HL-60 (cell line): ENCODE data around the gene AIFM1.

ENCODE experiments used
- DNase-seq, 2 experiments: peaks; one replicate each; pipeline ENCODE4 v3.0.0-alpha.2; 2010 to 2020; ENCODE audit warnings: low read depth in 1 of 2, low spot score in 1 of 2
- H3K27ac ChIP-seq: fragments of 250-450 bp; sonication (Bioruptor Pico); replicated peaks from 2 replicates; pipeline ENCODE4 v1.5.1; 2020; ENCODE audit warnings: mild to moderate bottlenecking, moderate library complexity
- H3K27me3 ChIP-seq: fragments of 250-450 bp; sonication (Bioruptor Pico); 2 replicates; pipeline ENCODE4 v1.5.1; 2021; ENCODE audit warnings: mild to moderate bottlenecking, moderate library complexity; ENCODE audit not compliant: insufficient read depth, poor library complexity, severe bottlenecking
- H3K4me3 ChIP-seq: replicated peaks from 2 replicates; pipeline ENCODE4 v1.5.1; 2011; ENCODE audit warnings: mild to moderate bottlenecking, control low read depth, low read length; ENCODE audit not compliant: insufficient read depth
- GABPA ChIP-seq: IDR thresholded peaks from 2 replicates; pipeline ENCODE4 v1.6.1; 2012; ENCODE audit warnings: low read depth
- POLR2AphosphoS5 ChIP-seq: IDR thresholded peaks from 2 replicates; pipeline ENCODE4 v1.6.1; 2012; ENCODE audit warnings: low read depth
- SPI1 ChIP-seq: IDR thresholded peaks from 2 replicates; pipeline ENCODE4 v1.6.1; 2012; ENCODE audit warnings: low read depth, mild to moderate bottlenecking, borderline replicate concordance
- TF ChIP-seq, protein P1 (sequence below): IDR thresholded peaks from 2 replicates; pipeline ENCODE4 v1.6.1; 2012; ENCODE audit warnings: low read depth; ENCODE audit not compliant: insufficient replicate concordance
- TF ChIP-seq, protein P2 (sequence below): IDR thresholded peaks from one replicate; pipeline ENCODE4 v1.5.1; 2011; ENCODE audit warnings: low read length, control low read depth, inconsistent platforms; ENCODE audit not compliant: insufficient read depth

The AIFM1 gene

DNA sequence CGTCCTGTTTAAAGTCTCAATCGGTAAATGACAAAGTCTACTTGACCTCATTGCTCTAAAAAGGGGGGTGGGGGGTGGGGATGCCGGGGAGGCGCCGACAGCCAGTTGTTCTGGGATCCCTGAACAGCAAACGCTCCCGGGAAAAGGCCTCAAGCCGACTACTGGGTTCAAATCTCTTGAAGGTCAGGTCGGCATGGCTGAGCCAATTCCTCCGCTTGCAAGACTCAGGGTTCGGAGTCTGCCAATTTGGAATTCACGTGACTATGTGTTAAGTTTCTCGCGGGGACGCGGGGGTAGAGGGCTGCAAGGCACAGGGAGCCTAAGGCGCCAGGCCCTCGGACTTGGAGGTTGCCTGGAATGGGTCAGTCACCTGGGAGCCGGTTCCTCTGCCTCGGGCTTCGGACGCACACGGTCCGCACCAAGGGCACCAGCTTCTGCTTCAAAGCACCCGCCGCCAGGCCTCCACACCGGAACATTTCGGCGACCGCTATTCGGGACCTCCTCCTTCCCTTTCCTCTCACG lies 399 bp downstream of the AIFM1 start:
- H3K27ac ChIP-seq: peak overlapping the region; percentile 84
- no peak; the same call in 1 of the 2 replicates for TF ChIP-seq SPI1
- TF ChIP-seq POLR2AphosphoS5: peak; percentile 55; the same call in 1 of the 2 replicates
- DNase-seq: no peak
- no peaks in the 10 kb centered on the region for H3K27me3 ChIP-seq
- H3K4me3 ChIP-seq: peak overlapping the region; percentile 60

DNA sequence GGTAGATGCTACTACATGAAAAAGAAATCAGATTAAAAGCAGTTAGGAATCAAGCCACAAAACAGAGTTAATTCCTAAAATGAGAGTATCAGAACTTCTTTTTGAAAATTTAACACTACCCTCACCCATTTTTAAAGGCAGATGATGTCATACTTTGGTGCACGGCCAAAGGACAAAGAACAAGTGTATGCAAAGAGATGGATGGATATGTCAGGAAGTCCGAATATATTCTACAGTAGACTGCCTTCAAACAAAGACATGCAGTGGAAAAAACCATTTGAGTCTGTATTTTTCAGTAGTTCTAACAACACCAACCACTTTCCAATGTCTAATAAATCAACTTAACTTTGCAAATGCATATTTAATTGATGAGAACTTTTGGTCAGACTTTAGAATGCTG lies 2.2 kb downstream of the AIFM1 start:
- no peak for DNase-seq
- Histone ChIP-seq H3K4me3 (no peak overlapping the region), H3K27ac (no peak overlapping the region), H3K27me3 (no peaks in the 10 kb centered on the region)
- TF ChIP-seq POLR2AphosphoS5: no peak
- TF ChIP-seq, protein P1, sequence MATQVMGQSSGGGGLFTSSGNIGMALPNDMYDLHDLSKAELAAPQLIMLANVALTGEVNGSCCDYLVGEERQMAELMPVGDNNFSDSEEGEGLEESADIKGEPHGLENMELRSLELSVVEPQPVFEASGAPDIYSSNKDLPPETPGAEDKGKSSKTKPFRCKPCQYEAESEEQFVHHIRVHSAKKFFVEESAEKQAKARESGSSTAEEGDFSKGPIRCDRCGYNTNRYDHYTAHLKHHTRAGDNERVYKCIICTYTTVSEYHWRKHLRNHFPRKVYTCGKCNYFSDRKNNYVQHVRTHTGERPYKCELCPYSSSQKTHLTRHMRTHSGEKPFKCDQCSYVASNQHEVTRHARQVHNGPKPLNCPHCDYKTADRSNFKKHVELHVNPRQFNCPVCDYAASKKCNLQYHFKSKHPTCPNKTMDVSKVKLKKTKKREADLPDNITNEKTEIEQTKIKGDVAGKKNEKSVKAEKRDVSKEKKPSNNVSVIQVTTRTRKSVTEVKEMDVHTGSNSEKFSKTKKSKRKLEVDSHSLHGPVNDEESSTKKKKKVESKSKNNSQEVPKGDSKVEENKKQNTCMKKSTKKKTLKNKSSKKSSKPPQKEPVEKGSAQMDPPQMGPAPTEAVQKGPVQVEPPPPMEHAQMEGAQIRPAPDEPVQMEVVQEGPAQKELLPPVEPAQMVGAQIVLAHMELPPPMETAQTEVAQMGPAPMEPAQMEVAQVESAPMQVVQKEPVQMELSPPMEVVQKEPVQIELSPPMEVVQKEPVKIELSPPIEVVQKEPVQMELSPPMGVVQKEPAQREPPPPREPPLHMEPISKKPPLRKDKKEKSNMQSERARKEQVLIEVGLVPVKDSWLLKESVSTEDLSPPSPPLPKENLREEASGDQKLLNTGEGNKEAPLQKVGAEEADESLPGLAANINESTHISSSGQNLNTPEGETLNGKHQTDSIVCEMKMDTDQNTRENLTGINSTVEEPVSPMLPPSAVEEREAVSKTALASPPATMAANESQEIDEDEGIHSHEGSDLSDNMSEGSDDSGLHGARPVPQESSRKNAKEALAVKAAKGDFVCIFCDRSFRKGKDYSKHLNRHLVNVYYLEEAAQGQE: no peak
- TF ChIP-seq, protein P2, sequence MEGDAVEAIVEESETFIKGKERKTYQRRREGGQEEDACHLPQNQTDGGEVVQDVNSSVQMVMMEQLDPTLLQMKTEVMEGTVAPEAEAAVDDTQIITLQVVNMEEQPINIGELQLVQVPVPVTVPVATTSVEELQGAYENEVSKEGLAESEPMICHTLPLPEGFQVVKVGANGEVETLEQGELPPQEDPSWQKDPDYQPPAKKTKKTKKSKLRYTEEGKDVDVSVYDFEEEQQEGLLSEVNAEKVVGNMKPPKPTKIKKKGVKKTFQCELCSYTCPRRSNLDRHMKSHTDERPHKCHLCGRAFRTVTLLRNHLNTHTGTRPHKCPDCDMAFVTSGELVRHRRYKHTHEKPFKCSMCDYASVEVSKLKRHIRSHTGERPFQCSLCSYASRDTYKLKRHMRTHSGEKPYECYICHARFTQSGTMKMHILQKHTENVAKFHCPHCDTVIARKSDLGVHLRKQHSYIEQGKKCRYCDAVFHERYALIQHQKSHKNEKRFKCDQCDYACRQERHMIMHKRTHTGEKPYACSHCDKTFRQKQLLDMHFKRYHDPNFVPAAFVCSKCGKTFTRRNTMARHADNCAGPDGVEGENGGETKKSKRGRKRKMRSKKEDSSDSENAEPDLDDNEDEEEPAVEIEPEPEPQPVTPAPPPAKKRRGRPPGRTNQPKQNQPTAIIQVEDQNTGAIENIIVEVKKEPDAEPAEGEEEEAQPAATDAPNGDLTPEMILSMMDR: no peak
- no peak for TF ChIP-seq SPI1
- TF ChIP-seq GABPA: no peak

DNA sequence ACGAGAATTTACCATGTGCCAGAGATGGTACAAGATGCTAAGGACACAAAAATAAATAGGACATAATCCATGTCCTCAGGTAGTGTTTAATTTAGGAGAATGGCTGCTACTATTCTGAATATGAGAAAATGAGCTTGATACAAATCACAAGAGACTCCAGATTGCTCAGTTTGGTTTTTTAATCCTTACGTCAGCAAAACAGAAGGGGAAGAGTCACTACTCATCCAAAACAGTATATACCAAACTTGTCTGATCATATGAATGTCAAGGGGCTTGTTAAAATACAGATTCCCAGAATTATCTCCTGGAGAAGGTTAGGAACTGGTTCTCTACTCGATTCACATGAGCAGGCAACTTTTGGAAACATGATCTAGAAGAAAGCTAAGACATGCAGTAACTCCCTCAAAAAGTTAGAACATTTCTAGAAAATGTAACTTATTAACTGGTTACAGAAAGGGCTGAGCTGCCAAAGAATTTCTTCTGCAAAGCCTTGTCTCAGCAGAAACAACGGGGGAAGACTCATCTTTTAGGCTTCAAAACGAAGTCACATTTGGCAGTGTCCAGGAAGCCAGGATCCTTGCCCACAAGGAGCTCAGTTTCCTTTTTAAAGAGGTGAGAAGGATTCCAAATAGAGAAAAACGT lies 3.4 kb downstream of the AIFM1 start:
- DNase-seq: no peak
- Histone ChIP-seq H3K27me3 (no peaks in the 10 kb centered on the region), H3K4me3 (no peak overlapping the region), H3K27ac (no peak overlapping the region)
- TF ChIP-seq, protein P1: no peak

DNA sequence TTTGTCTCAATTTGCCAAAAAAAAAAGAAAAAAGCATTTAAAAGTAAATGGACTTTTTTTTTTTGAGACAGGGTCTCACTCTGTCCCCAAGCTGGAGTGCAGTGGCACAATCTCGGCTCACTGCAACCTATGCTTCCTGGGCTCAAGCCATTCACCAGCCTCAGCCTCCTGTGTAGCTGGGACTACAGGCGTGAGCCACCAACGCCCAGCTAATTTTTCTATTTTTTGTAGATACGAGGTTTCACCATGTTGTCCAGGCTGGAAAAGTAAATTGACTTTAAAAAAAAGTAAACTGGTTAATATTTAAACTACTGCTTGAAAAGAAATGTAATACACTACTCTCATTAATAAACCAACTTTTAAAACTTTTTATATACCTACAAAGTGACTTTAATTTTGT lies 5.9 kb downstream of the AIFM1 start:
- H3K27me3 ChIP-seq: no peaks in the 10 kb centered on the region
- DNase-seq: no peak
- no peak overlapping the region for H3K27ac ChIP-seq
- no peak for TF ChIP-seq GABPA
- TF ChIP-seq POLR2AphosphoS5: no peak
- TF ChIP-seq, protein P2: no peak
- TF ChIP-seq, protein P1: no peak
- no peak for TF ChIP-seq SPI1
- no peak overlapping the region for H3K4me3 ChIP-seq
